Activated gamma-delta T cell treated with Interleukin-2 at 50 U/mL for 16 hours (primary cell): Measurements from ENCODE around the gene ACLY.
"Not testable (repeated sequence)": the region's sequence is repeated elsewhere in the genome, so short reads cannot be mapped to it uniquely, and the experiment has no call there.

Experiments used
- DNase-seq: peaks from one replicate; pipeline ENCODE4 v3.0.0-alpha.2; 2020

The ACLY gene

DNA sequence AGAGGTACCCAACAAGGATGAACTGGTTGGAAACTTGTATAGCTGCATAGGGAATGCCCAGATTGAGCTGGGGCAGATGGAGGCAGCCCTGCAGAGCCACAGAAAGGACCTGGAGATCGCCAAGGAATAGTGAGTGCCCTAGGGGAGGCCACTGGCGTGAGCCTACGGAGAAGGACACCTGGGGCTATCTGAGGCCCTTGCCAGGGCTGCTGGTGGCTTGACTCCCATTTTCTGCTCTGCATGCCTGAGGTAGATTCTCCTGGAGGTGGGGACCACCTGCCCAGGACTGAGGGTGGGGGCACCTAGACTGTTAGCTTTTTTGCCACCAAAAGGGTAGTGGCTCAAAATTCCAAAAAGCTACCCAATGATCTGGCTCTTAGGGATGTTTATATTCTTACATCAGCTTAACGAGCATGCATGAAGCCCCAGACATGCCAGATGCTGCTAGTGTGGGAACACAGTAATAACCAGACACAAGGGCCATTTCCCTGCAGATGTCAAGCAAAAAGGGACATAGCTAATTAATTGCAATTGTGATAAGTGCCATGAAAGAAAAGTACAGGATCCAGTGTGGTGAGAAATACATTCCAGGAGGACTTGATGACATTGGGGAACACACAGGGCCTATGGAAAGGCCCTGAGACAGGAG, 20.4 kb upstream of the ACLY start:
- no peak for DNase-seq

DNA sequence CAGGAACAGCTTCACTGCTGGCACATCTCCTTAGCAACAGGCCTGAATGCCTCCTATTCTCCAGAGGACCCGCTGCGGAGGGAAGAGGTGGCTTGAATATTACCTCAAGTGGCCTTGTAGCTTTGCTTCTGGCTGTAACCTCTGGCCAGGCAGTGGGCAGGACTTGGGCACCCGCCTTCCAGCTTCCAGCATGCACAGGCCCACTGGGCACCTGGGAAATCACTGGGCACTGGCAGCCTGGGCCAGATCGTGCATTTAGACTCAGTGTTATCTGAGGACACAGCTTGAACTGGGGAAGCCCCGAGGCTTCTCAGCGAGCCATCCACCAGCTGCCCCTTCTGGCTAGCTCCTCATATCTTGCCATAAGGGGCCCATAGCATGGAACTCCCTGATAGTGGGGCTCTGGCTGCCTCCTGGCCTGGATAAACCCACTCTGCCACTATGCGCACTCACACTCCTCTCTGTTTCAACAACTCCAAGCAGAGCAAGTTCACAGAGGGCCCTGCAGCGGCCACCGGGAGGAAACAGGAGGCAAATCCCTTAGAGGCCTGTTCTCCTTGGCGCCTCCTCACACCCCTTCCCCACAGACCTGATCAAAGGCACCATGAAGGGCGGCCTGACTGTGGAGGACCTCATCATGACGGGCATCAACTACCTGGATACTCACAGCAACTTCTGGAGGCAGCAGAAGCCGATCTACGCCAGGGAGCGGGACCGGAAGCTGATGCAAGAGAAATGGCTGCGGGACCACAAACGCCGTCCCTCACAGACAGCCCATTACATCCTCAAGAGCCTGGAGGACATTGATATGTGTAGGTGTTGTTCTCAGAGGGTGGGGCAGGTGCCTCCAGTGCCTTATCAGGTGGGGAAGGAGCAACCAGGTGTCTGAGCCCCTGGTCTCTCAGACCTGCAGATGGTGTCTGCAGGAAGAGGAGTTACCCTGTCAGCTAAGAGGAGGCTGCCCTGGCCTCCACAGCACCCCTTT, 19.5 kb upstream of the ACLY start:
- no peak for DNase-seq

DNA sequence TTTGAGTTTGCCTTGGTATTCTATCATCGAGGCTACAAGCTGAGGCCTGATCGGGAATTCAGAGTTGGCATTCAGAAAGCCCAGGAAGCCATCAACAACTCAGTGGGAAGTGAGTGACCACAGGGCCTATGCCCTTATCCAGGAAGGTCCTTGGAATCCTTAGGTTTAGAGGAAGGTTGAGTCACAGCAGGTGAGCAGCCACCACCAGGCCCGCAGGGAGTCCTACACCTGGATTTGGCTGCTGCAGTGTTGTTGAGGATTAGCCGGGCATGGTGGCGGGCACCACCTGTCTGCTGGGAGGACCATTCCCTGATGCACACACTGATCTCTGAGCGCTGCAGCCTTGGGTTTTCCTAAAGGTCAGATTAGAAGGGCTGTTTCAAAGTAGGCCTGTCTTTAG, 16.9 kb upstream of the ACLY start:
- DNase-seq = no peak

DNA sequence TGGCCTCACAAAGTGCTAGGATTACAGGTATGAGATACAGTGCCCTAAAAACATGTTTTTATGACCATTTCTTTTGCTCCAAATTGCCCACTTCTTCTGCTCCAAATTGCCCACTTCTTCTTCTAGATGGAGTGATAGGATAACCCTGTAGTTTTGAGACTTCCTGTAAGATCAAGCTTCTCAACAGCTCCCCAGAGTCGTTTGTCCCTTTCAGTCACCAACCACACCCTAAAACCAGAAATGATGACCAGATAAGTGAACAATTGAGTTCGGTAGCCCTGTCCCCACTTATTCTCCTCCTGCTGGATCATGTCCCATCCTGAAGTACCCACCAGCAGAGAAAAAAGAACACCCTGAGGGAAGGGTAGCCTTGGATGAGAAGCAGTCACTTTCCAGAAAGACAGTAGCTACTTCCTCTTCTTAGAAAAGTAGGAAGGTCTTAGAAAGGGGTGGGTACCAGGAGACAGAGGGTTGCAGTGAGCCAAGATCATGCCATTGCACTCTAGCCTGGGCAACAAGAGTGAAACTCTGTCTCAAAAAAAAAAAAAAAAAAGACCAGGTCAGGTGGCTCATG, 14.2 kb upstream of the ACLY start:
- DNase-seq = no peak

DNA sequence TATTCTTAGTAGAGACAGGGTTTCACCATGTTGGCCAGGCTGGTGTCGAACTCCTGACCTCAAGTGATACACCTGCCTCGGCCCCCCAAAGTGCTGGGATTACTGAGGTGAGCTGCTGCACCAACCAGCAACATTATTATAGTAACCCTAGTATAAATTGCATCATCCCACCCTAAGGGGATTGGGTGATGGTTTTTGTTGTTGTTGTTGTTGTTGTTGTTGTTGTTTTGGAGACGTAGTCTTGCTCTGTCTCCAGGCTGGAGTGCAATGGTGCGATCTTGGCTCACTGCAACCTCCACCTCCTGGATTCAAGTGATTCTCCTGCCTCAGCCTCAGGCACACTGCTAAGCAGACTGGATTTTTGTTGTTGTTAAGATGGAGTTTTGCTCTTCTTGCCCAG, 13.0 kb upstream of the ACLY start:
- not testable (repeated sequence) for DNase-seq

DNA sequence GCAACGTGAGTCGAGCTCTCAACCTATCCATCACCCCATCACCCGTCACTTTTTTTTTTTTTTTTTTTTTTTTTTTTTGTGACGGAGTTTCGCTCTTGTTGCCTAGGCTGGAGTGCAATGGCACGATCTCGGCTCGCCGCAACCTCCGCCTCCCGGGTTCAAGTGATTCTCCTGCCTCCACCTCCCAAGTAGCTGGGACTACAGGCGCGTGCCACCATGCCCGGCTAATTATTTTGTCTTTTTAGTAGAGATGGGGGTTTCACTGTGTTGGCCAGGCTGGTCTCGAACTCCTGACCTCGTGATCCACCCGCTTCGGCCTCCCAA, 12.0 kb upstream of the ACLY start:
- DNase-seq = not testable (repeated sequence)

DNA sequence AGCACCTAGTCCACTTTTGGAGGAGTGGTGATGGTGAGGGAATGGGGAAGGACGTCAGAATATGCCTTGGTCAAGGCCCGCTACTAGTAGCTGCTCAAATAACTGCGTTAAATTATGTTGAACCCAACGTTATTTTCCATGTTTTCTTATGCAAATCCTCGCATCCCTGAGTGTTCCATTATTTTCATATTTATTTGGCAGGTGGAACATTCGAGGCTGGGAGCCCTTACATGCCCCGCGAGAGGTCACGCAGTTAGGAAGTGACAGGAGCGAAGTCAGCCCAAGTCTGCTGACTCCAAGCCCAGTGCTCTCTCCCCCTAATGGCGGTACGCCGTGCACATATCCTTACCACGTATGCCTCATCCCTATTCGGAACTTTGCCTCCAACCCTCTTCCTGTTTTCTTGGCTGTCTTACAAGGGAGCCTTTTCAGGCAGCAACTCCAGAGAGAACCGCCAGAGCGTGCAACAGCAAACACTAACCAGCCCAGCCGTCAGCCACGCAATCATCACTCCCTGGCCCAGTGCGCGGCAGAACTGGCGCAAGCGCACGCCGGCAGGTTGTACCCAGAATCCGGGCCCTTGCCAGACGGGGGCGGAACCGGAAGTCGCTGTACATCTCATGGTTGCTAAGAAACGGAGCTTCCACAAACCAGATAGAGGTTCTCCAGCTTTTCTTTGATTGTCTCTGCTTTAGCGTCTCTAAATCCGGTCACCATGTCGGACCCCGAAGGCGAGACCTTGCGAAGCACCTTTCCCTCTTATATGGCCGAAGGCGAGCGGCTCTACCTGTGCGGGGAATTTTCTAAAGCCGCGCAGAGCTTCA, 11.5 kb upstream of the ACLY start, which contains the start of gene ODAD4:
Gene ODAD4, plus strand, starts transcription at position 609 of the 824 bp plus-strand sequence. Its CDS starts 107 bp downstream, at position 716.
- DNase-seq = peak; percentile 94

DNA sequence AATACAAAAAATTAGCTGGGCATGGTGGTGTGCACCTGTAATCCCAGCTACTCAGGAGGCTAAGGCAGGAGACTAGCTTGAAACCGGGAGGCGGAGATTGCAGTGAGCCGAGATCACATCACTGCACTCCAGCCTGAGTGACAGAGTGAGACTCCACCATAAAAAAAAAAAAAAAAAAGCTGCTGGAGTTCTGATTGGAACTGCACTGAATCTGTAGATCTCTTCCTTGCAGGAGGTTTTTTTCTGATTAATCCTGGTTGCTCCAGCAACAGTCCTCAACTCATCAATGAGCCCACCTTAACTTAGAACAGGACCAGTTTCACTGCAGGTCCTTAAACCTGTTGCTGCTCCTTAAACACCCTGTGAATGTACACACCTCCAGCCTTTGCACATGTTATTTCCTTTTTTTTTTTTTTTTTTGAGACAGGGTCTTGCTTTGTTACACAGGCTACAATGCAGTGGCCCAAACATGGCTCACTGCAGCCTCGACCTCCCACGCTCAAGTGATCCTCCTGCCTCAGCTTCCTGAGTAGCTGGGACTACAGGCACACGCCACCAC, 10.0 kb upstream of the ACLY start:
- DNase-seq = no peak

DNA sequence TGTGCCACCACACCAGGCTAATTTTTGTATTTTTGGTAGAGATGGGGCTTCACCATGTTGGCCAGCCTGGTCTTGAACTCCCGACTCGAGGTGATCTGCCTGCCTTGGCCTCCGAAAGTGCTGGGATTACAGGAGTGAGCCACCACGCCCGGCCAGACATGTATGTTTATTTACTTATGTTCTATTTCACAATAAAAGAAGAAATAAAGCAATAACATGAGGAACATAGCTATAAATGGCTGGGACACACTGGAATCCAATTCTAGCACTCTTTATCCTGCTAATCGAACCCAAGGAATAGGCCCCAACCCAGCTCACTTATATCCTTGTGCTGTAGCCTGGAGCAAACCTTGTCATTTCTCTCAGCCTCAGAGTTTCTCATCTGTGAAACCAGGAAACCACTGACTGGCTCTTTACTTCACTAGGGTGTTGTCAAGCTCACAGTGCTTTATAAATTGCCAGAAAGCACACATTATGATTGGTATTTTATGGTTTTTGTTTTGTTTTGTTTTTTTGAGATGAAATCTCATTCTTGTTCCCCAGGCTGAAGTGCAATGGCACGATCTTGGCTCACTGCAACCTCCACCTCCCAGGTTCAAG, 7.3 kb upstream of the ACLY start:
- DNase-seq = no peak

DNA sequence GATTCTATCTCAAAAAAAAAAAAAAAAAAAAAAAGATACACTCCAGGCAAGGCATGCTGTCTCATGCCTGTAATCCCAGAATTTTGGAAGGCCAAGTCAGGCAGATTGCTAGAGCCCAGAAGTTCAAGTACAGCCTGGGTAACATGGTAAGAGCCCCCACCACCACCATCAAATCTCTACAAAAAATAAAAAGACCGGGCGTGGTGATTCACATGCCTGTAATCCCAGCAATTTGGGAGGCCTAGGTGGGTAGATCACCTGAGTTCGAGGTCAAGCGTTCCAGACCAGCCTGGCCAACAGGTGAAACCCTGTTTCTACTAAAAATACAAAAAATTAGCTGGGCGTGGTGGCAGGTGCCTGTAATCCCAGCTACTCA, 1.8 kb upstream of the ACLY start:
- no peak for DNase-seq

DNA sequence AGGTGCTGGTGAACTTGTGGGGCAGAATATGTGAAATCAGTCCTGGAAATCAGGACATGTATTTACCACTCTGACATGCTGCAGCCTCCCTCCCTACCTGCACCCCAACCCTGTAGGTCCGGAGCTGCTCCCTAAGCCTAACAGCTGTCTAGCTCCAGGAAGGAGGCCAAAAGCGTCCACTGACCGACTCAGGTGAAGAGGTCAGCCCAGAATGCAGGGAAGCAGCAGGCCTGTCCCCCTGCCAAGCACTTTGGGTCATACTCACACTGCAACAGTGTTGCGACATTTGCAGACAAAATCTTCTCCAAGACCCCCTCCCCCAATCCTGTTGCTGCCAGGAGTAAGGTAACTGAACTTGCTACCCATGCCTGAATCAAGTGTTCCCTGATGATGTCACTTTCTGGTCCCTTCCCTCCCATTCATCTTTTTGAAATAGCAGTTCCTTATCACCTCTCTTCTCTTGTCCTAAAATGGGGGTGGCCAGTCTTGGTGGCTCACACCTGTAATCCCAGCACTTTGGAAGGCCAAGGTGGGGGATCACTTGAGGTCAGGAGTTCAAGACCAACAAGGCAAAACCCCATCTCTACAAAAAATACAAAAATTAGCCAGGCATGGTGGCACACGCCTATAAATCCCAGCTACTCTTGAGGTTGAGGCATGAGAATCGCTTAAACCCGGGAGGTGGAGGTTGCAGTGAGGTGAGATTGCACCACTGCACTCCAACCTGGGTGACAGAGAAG, 1.3 kb upstream of the ACLY start:
- no peak for DNase-seq

DNA sequence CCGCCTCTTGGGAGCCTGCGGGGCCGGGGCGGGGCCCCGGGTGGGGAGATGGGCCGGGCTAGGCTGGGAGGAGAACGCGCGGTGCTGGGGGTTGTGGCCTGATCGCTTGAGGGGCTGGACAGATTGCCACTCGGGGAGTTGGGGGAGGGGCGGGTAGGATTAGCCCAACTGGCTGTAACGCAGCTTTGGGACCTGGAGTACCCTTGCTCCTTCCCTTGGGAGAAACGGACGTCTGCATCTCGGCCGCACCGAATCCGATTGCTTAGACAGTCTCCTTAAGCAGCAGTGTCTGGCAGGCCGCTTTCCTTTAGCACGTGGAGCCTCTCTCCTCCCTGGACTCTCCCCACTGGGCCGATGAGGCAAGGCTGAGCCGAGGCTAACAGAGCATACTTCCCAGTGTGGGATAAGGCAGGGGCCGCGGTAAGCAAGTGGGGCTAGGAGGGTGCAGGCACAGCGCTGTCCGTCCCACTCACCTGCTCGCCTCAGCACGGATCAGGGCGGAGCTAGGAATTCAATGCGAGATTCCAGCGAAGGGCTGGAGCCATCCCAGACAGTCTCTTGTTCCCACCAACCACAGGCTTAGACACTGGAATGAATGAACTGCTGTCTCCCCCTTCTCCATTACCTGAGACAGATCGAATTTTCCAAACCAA, 540 bp upstream of the ACLY start:
- DNase-seq = no peak

DNA sequence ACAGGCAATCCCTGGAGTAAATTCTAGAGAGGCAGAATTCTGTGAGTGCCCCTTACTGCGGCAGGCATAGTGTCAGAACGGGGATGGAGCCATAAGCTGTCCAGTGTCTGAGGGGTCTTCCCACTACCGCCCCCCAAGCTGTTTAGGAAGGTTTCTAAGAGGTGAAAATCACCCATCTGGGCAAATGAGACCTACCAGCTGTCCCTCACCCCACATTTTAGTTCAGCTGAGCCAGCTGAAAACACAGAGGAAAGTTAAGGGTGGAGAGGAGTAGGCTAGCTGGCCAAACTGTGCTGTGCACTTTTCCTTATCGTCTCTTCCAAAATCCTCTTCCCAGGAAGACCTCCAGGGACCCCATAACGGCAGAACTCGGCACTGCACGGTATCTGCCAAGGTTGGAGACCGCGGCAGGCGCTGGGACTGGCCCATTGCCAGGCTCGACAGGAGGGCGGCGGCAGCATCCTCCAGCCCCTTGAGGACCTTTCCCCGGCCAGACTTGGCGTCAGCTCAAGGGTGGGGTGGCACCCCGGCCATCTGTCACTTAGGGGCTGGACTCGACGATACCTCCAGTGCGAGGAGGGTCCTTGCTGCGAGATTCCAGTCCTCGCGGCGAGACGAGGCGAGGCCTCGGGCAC, 955 bp downstream of the ACLY start:
- peak; percentile 31 for DNase-seq

DNA sequence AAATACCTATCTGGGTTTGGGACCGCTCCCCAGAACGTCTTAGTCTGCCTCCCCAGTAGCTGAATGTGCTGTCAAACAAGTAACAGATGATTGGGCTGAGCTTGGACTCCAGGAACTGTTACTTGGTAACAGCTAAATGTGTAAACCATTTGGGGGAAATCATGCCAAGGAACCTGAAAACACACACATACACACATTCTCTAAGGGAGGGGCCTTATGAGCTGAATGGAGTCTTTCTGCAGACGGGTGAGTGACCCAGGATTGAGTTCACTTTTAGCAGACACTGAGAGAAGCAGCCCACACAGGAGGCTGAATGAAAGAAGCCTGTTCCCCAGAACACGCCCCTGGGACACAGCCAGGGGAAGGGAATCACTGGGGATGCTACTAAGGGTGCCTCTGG, 1.6 kb downstream of the ACLY start:
- no peak for DNase-seq

DNA sequence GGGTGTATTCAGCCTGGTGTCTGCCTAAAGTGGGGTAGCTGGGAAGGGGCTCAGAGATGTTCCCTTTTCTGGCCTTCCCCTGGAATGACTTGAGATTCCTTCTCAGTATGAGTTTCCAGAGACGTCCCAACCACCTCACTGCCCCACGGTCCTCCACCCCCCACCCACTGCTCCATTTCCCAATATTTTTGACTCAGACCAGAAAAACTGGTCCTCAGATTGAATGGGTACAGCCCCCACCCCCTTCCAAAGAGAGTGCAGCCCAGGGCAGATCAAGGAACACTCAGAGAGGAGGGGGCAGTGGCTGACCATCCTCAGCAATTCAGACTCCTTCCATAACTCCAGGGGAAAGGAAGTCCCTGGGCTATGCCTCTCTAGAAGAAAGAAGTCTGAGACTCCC, 3.2 kb downstream of the ACLY start:
- no peak for DNase-seq

DNA sequence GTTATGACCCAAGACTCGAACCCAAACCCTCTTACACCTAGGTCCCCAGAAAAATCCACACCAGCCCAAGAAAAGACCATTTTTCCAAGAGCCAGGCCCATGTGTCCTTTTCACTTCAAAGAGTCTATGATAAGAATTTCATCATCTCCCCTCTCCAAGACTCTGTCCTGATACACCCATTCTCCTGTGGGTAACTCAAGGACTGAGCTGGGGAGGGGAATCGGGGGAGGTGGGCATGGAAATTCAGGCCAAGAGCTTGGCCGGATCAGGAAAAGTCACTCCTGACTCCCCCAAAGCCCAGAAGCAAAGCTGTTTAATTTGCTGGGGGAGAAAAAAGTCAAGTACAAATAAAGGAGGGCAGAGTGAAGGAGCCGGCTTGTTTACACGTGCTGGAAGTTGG, 3.7 kb downstream of the ACLY start:
- no peak for DNase-seq

DNA sequence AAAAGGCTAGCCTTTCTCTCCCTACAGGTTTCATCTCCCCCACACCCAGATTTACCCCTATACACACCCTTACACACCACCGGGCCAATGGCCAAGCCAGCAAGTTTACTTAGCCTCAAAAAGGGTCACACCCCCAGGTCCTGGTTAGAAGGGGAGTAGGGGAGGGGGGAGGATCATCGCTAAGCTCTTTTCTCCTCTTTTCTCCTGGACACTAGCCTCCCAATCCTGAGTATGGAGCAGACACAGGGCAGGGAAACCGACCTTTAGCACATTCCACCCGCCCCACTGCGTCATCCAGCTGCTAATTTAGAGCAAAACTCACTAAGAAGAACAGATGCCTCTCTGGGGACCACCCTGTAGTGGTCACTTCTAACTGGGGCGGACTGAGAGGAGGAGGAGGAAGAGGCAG, 4.4 kb downstream of the ACLY start:
- no peak for DNase-seq

DNA sequence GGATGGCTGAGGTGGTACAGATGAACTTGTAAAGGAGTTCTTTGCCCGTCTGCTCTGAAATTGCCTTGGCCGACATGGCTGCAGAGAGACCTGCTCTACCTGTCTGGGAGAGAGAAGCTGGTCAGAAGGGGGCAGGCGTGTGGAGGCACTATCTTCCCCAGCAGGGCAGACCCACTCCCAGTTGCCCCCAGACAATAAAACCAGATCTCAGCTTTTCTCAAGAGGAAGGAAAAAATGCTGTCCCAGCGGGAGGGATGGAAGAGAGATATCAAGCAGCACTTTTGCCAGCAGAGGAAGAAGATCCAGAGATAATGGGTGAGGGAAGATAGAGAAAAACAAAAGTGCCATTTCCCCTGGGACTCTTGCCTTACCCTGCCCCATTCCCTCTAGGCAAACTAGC, 5.0 kb downstream of the ACLY start:
- no peak for DNase-seq

DNA sequence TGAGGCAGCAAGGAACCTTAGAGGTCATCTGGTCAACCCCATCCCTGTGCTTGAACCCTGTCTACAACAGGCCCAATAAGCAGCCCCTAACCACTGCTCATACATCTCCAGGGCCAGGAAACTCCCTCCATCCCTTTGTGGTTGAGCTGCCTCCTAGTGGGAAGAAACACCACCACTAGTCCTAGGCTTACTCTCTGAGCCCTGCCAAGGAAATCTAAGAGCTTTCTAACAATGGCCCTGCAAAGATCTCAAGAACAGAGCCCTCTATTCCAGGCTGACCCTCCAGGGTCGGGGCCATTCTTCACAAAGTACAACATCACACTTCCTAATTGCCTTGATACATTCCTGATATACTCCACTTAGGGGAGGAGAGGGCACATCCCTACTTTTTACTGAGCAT, 5.8 kb downstream of the ACLY start:
- no peak for DNase-seq

DNA sequence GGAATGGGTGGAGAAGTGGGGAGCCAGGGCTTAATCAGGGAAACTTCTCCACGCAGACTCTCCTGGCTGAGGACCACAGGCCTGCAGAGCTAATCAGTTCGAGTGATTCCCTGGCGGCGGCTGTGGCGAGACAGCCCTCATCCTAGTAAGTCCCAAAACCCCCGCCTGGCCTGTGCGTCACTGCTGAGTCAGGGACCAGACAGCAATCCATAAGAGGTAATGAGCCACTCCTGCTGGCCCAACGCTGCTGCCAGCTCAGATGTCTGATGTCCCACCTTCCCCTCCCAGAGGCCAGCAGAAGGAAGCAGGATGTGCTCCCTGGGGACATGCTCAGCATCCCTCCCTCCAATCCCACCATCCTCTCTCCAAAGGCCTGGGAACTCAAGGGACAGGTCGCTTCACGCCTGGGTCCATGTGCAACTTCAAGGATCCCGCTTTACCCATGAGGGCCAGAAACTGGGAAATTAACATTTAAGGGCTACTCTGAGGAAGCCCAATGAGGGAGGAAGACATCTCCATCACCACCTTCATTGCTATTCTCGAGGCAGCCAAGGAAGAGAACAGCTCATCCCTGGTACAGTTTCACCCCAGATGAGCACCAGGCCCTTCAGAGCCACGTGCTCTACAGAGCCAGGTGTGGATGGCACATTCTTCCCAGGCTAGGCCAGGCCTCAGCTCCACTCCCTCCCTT, 7.9 kb downstream of the ACLY start:
- no peak for DNase-seq
